PFSK-1 (cell line): ENCODE data around the gene RASSF1.

Experiments
- FOXP2 ChIP-seq: optimal IDR thresholded peaks from 2 replicates; pipeline ENCODE3; 2011; ENCODE audit warnings: borderline replicate concordance, control low read depth, inconsistent platforms; ENCODE audit not compliant: insufficient read depth; ENCODE audit errors: extremely low read length, extremely low read depth
- POLR2AphosphoS5 ChIP-seq: IDR thresholded peaks from 2 replicates; pipeline ENCODE4 v1.6.1; 2012; ENCODE audit warnings: low read depth, mild to moderate bottlenecking, control low read depth, low read length, moderate library complexity
- TAF1 ChIP-seq: IDR thresholded peaks from 2 replicates; pipeline ENCODE4 v1.6.1; 2012; ENCODE audit warnings: low read length, control low read depth, borderline replicate concordance; ENCODE audit not compliant: insufficient read depth
- TF ChIP-seq, protein P1 (sequence below), 2 experiments: IDR thresholded peaks; 2 replicates each; pipeline versions ENCODE4 v1.6.1 to v1.8.0; 2011 to 2012; ENCODE audit warnings: low read depth in 2 of 2, low read length in 2 of 2, control low read depth in 1 of 2, inconsistent platforms in 1 of 2, mild to moderate bottlenecking in 1 of 2, moderate library complexity in 1 of 2; ENCODE audit not compliant: insufficient read depth in 1 of 2

DNA sequence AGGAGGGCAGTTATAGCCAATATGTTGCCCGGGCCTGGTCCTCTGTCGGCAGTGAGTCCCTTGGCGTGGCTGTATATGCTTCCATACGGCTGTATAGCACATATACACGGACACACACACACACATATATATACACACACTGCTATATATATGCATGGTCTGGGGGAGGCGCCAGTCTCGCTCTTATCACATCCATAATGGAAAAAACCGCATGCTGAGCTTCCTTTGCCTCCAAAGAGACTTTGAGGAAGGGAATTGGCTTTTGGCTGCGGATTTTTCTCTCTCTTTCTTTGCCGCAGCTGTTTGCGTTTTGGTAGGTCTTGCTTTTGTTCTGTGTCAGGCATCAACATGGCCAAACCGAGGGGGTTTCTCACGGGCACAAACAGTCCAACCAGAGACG lies 30.0 kb upstream of the RASSF1 start:
- TF ChIP-seq TAF1, result no peak
- no peak for TF ChIP-seq POLR2AphosphoS5
- TF ChIP-seq, protein P1, sequence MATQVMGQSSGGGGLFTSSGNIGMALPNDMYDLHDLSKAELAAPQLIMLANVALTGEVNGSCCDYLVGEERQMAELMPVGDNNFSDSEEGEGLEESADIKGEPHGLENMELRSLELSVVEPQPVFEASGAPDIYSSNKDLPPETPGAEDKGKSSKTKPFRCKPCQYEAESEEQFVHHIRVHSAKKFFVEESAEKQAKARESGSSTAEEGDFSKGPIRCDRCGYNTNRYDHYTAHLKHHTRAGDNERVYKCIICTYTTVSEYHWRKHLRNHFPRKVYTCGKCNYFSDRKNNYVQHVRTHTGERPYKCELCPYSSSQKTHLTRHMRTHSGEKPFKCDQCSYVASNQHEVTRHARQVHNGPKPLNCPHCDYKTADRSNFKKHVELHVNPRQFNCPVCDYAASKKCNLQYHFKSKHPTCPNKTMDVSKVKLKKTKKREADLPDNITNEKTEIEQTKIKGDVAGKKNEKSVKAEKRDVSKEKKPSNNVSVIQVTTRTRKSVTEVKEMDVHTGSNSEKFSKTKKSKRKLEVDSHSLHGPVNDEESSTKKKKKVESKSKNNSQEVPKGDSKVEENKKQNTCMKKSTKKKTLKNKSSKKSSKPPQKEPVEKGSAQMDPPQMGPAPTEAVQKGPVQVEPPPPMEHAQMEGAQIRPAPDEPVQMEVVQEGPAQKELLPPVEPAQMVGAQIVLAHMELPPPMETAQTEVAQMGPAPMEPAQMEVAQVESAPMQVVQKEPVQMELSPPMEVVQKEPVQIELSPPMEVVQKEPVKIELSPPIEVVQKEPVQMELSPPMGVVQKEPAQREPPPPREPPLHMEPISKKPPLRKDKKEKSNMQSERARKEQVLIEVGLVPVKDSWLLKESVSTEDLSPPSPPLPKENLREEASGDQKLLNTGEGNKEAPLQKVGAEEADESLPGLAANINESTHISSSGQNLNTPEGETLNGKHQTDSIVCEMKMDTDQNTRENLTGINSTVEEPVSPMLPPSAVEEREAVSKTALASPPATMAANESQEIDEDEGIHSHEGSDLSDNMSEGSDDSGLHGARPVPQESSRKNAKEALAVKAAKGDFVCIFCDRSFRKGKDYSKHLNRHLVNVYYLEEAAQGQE (IDR thresholded peaks at IDR 0.05; ENCODE audit: insufficient read depth in 1 of 2, low read depth in 2 of 2, low read length in 2 of 2), result no peak
- TF ChIP-seq FOXP2, result no peak
